H7 (cell line): ENCODE measurements around the gene NTHL1. TPM values are rescaled to one million over a fixed set of nuclear protein-coding genes. Genes with fewer than 3 reads are reported as not detected.

Experiments
- total RNA-seq: library from RNA; depleted of rRNA; stranded (reverse); fragments of >200 nt; shearing (Covaris generic); gene quantifications from 2 replicates; pipeline ENCODE4 v1.2.3, GENCODE V29; 2014; rRNA removed

The NTHL1 gene
- total RNA-seq, 1 experiment from 2014 or later = 108 TPM

Other genes starting within 250 kb of the NTHL1 start
- 45.6 and 51.8 TPM in 2 replicates for gene HAGH, start 221.0 kb downstream of the NTHL1 start, total RNA-seq
- gene FAHD1, start 220.6 kb downstream of the NTHL1 start, total RNA-seq = 18.2 and 26.1 TPM in 2 replicates
- 6.4 and 7.9 TPM in 2 replicates for gene MEIOB, start 175.7 kb downstream of the NTHL1 start, total RNA-seq
- gene HS3ST6, start 129.4 kb downstream of the NTHL1 start, total RNA-seq = not detected in 2 replicates
- gene MSRB1, start 104.6 kb downstream of the NTHL1 start, total RNA-seq = 13.2 and 16.1 TPM in 2 replicates
- 0.44 TPM in 1 of 2 replicates, not detected in the other for gene RPL3L, start 93.1 kb downstream of the NTHL1 start, total RNA-seq
- gene NDUFB10, start 88.3 kb downstream of the NTHL1 start, total RNA-seq = 305 and 403 TPM in 2 replicates
- gene RPS2, start 83.0 kb downstream of the NTHL1 start, total RNA-seq = 4,719 and 5,018 TPM in 2 replicates
- not detected in 2 replicates for gene RNF151, start 81.0 kb downstream of the NTHL1 start, total RNA-seq
- 91.7 and 104 TPM in 2 replicates for gene TBL3, start 75.8 kb downstream of the NTHL1 start, total RNA-seq
- 1.3 TPM in 1 of 2 replicates, not detected in the other for gene NOXO1, start 66.4 kb downstream of the NTHL1 start, total RNA-seq
- 75.1 and 77.8 TPM in 2 replicates for gene GFER, start 63.6 kb downstream of the NTHL1 start, total RNA-seq
- gene SYNGR3, start 57.9 kb downstream of the NTHL1 start, total RNA-seq = 38.6 and 60.0 TPM in 2 replicates
- gene ZNF598, start 38.0 kb downstream of the NTHL1 start, total RNA-seq = 28.4 and 30.8 TPM in 2 replicates
- gene NPW, start 28.0 kb downstream of the NTHL1 start, total RNA-seq = 2.0 and 2.3 TPM in 2 replicates
- 14.0 and 17.1 TPM in 2 replicates for gene NHERF2, start 20.9 kb downstream of the NTHL1 start, total RNA-seq
- 37.6 and 42.6 TPM in 2 replicates for gene TSC2, start 151 bp upstream of the NTHL1 start, total RNA-seq
- 45.6 and 64.4 TPM in 2 replicates for gene PKD1, start 88.1 kb upstream of the NTHL1 start, total RNA-seq
- 9.2 and 10.7 TPM in 2 replicates for gene RAB26, start 100.8 kb upstream of the NTHL1 start, total RNA-seq
- gene TRAF7, start 107.9 kb upstream of the NTHL1 start, total RNA-seq = 147 and 153 TPM in 2 replicates
- gene CASKIN1, start 148.8 kb upstream of the NTHL1 start, total RNA-seq = 1.5 and 2.0 TPM in 2 replicates
- gene MLST8, start 157.6 kb upstream of the NTHL1 start, total RNA-seq = 25.4 and 28.6 TPM in 2 replicates
- gene BRICD5, start 163.0 kb upstream of the NTHL1 start, total RNA-seq = 3.9 and 7.4 TPM in 2 replicates
- 42.5 and 57.4 TPM in 2 replicates for gene PGP, start 167.0 kb upstream of the NTHL1 start, total RNA-seq
- 33.4 and 36.8 TPM in 2 replicates for gene E4F1, start 175.8 kb upstream of the NTHL1 start, total RNA-seq
- 0.48 and 0.69 TPM in 2 replicates for gene DNASE1L2, start 188.6 kb upstream of the NTHL1 start, total RNA-seq
- gene ECI1, start 203.8 kb upstream of the NTHL1 start, total RNA-seq = 115 and 122 TPM in 2 replicates
- 282 and 306 TPM in 2 replicates for gene RNPS1, start 220.3 kb upstream of the NTHL1 start, total RNA-seq